ENCODE data around the gene SPATA20. TPM values are rescaled to one million over a fixed set of nuclear protein-coding genes. Genes with fewer than 3 reads are reported as not detected.

The SPATA20 gene
- total RNA-seq, 4 donors from 2014 or later, result 34.1 to 67.3 (median 38.1) TPM

GRCh38 chr17:50575581-50576210, 28.7 kb downstream of the SPATA20 start:
- no peaks in the 10 kb centered on the region for H3K36me3 ChIP-seq
- no peaks in the 10 kb centered on the region for H3K9me3 ChIP-seq
- peaks cover 0 to 34% (median 0%) of the 10 kb centered on the region in 4 donors for H3K27me3 ChIP-seq
- TF ChIP-seq POLR2A (IDR thresholded peaks at IDR 0.05) (no peak), CTCF (IDR thresholded peaks at IDR 0.05) (no peak)
- no peak overlapping the region for H3K27ac ChIP-seq
- intact Hi-C loops (cut with DNase I), result no loop called here
- no peak for DNase-seq
- 69 to 74% methylated on average over 4 to 7 of the region's 33 CpGs for WGBS, 2 donors
- no peak overlapping the region for H3K4me3 ChIP-seq
- no peaks in the 10 kb centered on the region for H3K4me1 ChIP-seq

- no peaks in the 10 kb centered on the region for H3K9me3 ChIP-seq
- DNase-seq, result no peak
- no peak for TF ChIP-seq CTCF (IDR thresholded peaks at IDR 0.05)
- no peak for TF ChIP-seq POLR2A (IDR thresholded peaks at IDR 0.05)
- H3K4me1 ChIP-seq, result no peaks in the 10 kb centered on the region
- intact Hi-C loops (cut with DNase I), result no loop called here
- WGBS, 2 donors, result 81 to 85% methylated on average over 9 to 11 of the region's 13 CpGs
- peaks cover 0 to 30% (median 0%) of the 10 kb centered on the region in 4 donors for H3K27me3 ChIP-seq
- H3K36me3 ChIP-seq, result no peaks in the 10 kb centered on the region
- no peak overlapping the region for H3K4me3 ChIP-seq
- H3K27ac ChIP-seq, result no peak overlapping the region
Observed at GRCh38 chr17:50576864-50577263, 29.9 kb downstream of the SPATA20 start.

GRCh38 chr17:50577451-50577954, 30.5 kb downstream of the SPATA20 start:
- Histone ChIP-seq H3K9me3 (no peaks in the 10 kb centered on the region), H3K36me3 (no peaks in the 10 kb centered on the region), H3K27ac (no peak overlapping the region), H3K4me3 (no peak overlapping the region), H3K27me3 (peaks cover 0 to 30% (median 0%) of the 10 kb centered on the region in 4 donors), H3K4me1 (no peaks in the 10 kb centered on the region)
- intact Hi-C loops (cut with DNase I), result no loop called here
- TF ChIP-seq CTCF (IDR thresholded peaks at IDR 0.05), result no peak
- TF ChIP-seq POLR2A (IDR thresholded peaks at IDR 0.05), result no peak
- WGBS, 2 donors, result 77 to 85% methylated on average over 8 to 11 of the region's 13 CpGs
- DNase-seq, result no peak

GRCh38 chr17:50578173-50578572, 31.2 kb downstream of the SPATA20 start:
- peaks cover 0 to 30% (median 0%) of the 10 kb centered on the region in 4 donors for H3K27me3 ChIP-seq
- no peaks in the 10 kb centered on the region for H3K36me3 ChIP-seq
- DNase-seq, result no peak
- intact Hi-C loops (cut with DNase I), result no loop called here
- no peak overlapping the region for H3K4me3 ChIP-seq
- TF ChIP-seq CTCF (IDR thresholded peaks at IDR 0.05) (no peak), POLR2A (IDR thresholded peaks at IDR 0.05) (no peak)
- 96% methylated on average over 4 of the region's 16 CpGs; no CpG with 5 or more reads in 1 of the 2 donors for WGBS, 2 donors
- no peaks in the 10 kb centered on the region for H3K9me3 ChIP-seq
- H3K27ac ChIP-seq, result no peak overlapping the region
- H3K4me1 ChIP-seq, result no peaks in the 10 kb centered on the region

- Histone ChIP-seq H3K4me3 (no peak overlapping the region), H3K36me3 (no peaks in the 10 kb centered on the region), H3K27me3 (peaks cover 0 to 30% (median 0%) of the 10 kb centered on the region in 4 donors), H3K4me1 (no peaks in the 10 kb centered on the region), H3K9me3 (no peaks in the 10 kb centered on the region), H3K27ac (no peak overlapping the region)
- TF ChIP-seq CTCF (IDR thresholded peaks at IDR 0.05), result no peak
- no peak for TF ChIP-seq POLR2A (IDR thresholded peaks at IDR 0.05)
- WGBS, 2 donors, result 43% methylated on average over 1 of the region's 7 CpGs; no CpG with 5 or more reads in 1 of the 2 donors
- intact Hi-C loops (cut with DNase I), result no loop called here
- DNase-seq, result no peak
Observed at GRCh38 chr17:50579399-50579798, 32.4 kb downstream of the SPATA20 start.
